Measurements from ENCODE around the gene ILRUN. TPM values are rescaled to one million over a fixed set of nuclear protein-coding genes. Genes with fewer than 3 reads are reported as not detected.

The ILRUN gene
- total RNA-seq, result 37.1 TPM

DNA sequence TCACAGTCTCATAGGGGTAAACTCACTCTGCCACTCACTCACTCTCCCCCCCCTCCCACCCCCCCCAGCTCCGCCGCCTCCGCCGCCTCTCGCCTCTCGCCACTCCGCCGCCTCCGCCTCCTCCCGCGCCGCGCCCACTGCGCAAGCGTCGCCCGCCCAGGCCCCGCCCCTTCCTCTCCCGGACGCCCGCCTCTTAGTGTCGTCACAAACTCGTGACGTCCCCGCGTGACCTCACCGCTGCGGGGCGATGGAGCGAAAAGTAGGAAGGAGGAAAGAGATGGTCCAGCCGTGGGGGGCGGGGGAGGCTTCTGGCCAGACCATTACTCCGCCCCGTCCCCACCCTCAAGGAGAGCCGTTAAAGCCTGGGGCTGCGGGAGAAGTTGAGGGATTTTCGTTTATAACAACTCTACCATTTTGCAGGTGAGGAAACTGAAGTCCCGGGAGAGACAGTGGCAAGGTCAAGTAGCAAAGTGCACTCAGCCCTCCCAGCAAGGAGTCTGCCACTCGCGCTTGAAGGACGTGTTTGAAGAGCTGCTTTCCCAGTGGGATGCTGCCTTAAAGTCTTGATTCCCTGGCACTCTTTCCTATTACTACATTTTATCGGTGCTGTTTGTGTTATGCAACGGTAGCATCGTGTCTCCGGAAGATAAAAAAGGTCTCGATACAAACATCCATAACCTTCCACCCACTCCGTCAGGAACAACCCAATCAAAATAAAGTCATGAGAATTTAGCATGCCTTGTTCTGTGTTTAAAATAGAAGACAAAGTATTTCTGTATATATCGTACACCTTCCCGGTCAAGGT, at the start of gene ILRUN:
TSS of gene ILRUN (minus strand) at position 29 of the 805 bp plus-strand sequence. CDS start 164 bp downstream, outside the sequence.

Small RNA genes lying within 50 kb of the gene (small RNA-seq; reads per million reads assigned to genes)
- gene RN7SL200P, result not detected

Other genes starting within 250 kb of the ILRUN start
- 13.6 TPM for gene PACSIN1, start 230.7 kb downstream of the ILRUN start, total RNA-seq
- gene SPDEF, start 140.4 kb downstream of the ILRUN start, total RNA-seq, result not detected
- gene SNRPC, start 60.7 kb upstream of the ILRUN start, total RNA-seq, result 44.5 TPM
- 11.3 TPM for gene BLTP3A, start 95.3 kb upstream of the ILRUN start, total RNA-seq
- 32.3 TPM for gene TAF11, start 191.3 kb upstream of the ILRUN start, total RNA-seq
- 30.9 TPM for gene ANKS1A, start 192.5 kb upstream of the ILRUN start, total RNA-seq

Measured in diencephalon (tissue), 1 donor.